Naive thymus-derived CD4-positive, alpha-beta T cell (primary cell): ENCODE data around the gene TRIM45. TPM values are rescaled to one million over a fixed set of nuclear protein-coding genes. Genes with fewer than 3 reads are reported as not detected.
"Not testable (repeated sequence)": the region's sequence is repeated elsewhere in the genome, so short reads cannot be mapped to it uniquely, and the experiment has no call there.

ENCODE experiments used
- ATAC-seq: fragments of 150-1000 bp; cut with Tn5 transposase; 2 replicates; pipeline ENCODE4 v1.10.0; 2021; ENCODE audit warnings: mild to moderate bottlenecking, moderate library complexity
- CTCF ChIA-PET: fragments of 350-600 bp; sonication (Branson Sonifier 250); formaldehyde crosslinking; loops from one replicate; lab custom pipeline; 2021; ENCODE audit warnings: antibody characterized with exemption; lab: Charles Lee
- POLR2A ChIA-PET: fragments of 350-600 bp; sonication (Branson Sonifier 250); formaldehyde crosslinking; loops from one replicate; lab custom pipeline; 2021; ENCODE audit warnings: antibody characterized with exemption, inconsistent platforms; lab: Charles Lee
- DNase-seq, 9 donors: peaks; one replicate each; pipeline versions ENCODE4 v3.0.0 to v3.0.0-alpha.2; 2020 to 2022; ENCODE audit warnings: mixed read lengths in 1 of 9
- H3K27ac ChIP-seq: one replicate; pipeline ENCODE4 v1.7.0; 2013; ENCODE audit warnings: mild to moderate bottlenecking, low read depth, low read length, moderate library complexity
- H3K27me3 ChIP-seq, 2 donors: one replicate each; pipeline ENCODE4 v1.7.0; 2013; ENCODE audit warnings: low read length in 2 of 2, mild to moderate bottlenecking in 2 of 2, moderate library complexity in 2 of 2; ENCODE audit not compliant: control insufficient read depth in 2 of 2, insufficient read depth in 2 of 2
- H3K36me3 ChIP-seq, 3 experiments: 1 replicate in 2 of 3; 2 replicates in 1 of 3; pipeline ENCODE4 v1.7.0; 2013; ENCODE audit warnings: low read length in 3 of 3, mild to moderate bottlenecking in 3 of 3, moderate library complexity in 1 of 3; ENCODE audit not compliant: insufficient read depth in 3 of 3, control insufficient read depth in 2 of 3
- H3K4me1 ChIP-seq, 2 donors: one replicate each; pipeline ENCODE4 v1.7.0; 2013; ENCODE audit warnings: low read length in 2 of 2, mild to moderate bottlenecking in 2 of 2, moderate library complexity in 1 of 2; ENCODE audit not compliant: control insufficient read depth in 2 of 2, insufficient read depth in 2 of 2
- H3K4me3 ChIP-seq: 2 replicates; pipeline ENCODE4 v1.7.0; 2013; ENCODE audit warnings: mild to moderate bottlenecking, low read length
- H3K9me3 ChIP-seq, 3 experiments: 1 replicate in 2 of 3; 2 replicates in 1 of 3; pipeline ENCODE4 v1.7.0; 2013; ENCODE audit warnings: low read length in 3 of 3; ENCODE audit not compliant: control insufficient read depth in 2 of 3
- H3K27ac Mint-ChIP-seq, 9 donors: one replicate each; pipeline ENCODE4 v1.8.0; 2020 to 2022; ENCODE audit warnings: mixed read lengths in 9 of 9, mild to moderate bottlenecking in 8 of 9, moderate library complexity in 5 of 9, inconsistent platforms in 2 of 9
- H3K27me3 Mint-ChIP-seq, 5 donors: one replicate each; pipeline ENCODE4 v1.8.0; 2021 to 2022; ENCODE audit warnings: mixed read lengths in 5 of 5, mild to moderate bottlenecking in 1 of 5
- H3K36me3 Mint-ChIP-seq, 5 donors: one replicate each; pipeline ENCODE4 v1.8.0; 2020 to 2022; ENCODE audit warnings: mixed read lengths in 5 of 5, mild to moderate bottlenecking in 3 of 5, inconsistent platforms in 1 of 5
- H3K4me1 Mint-ChIP-seq, 7 donors: one replicate each; pipeline ENCODE4 v1.8.0; 2020 to 2022; ENCODE audit warnings: mixed read lengths in 7 of 7, mild to moderate bottlenecking in 3 of 7, inconsistent platforms in 1 of 7
- H3K4me3 Mint-ChIP-seq, 10 donors: one replicate each; pipeline ENCODE4 v1.8.0; 2020 to 2022; ENCODE audit warnings: mild to moderate bottlenecking in 10 of 10, mixed read lengths in 10 of 10, moderate library complexity in 6 of 10, inconsistent platforms in 2 of 10
- H3K9me3 Mint-ChIP-seq, 11 donors: one replicate each; pipeline ENCODE4 v1.8.0; 2020 to 2022; ENCODE audit warnings: mixed read lengths in 11 of 11, mild to moderate bottlenecking in 4 of 11, inconsistent platforms in 1 of 11, moderate library complexity in 1 of 11
- intact Hi-C, 2 donors: fragments of 100-400 bp; cut with micrococcal nuclease; formaldehyde crosslinking; loops; one replicate each; pipeline ENCODE4 v1.15.1; 2023
- polyA plus RNA-seq, 2 donors: library from polyadenylated mRNA; unstranded; fragments of 300-500 nt; fragmentation: Illumina TruSeq; gene quantifications; one replicate each; pipeline ENCODE4 v1.2.3, GENCODE V29; 2021
- total RNA-seq, 6 experiments: library from RNA in 5 of 6; stranded (reverse) in 5 of 6; gene quantifications; 1 replicate in 5 of 6; 2 replicates in 1 of 6; pipeline ENCODE4 v1.2.3 and lab custom pipeline; 2021 to 2026

The TRIM45 gene
- total and polyA plus RNA-seq, 7 experiments from 2014 or later = 0.24 to 0.94 (median 0.38) TPM; not detected in 3

GRCh38 chr1:117107364-117107763, 14.2 kb downstream of the TRIM45 start:
- H3K4me1 ChIP-seq = no peaks in the 10 kb centered on the region
- Mint-ChIP-seq H3K27me3 (no peaks in the 10 kb centered on the region), H3K27ac (no peak overlapping the region), H3K36me3 (peaks cover 0 to 48% (median 21%) of the 10 kb centered on the region in 5 donors), H3K9me3 (peaks cover 0 to 4% (median 0%) of the 10 kb centered on the region in 11 donors), H3K4me1 (peaks cover 0 to 5% (median 0%) of the 10 kb centered on the region in 7 donors), H3K4me3 (no peak overlapping the region)
- no peak overlapping the region for H3K4me3 ChIP-seq
- no peaks in the 10 kb centered on the region for H3K27me3 ChIP-seq
- intact Hi-C loops = no loop called here
- POLR2A ChIA-PET = no interaction called here
- H3K9me3 ChIP-seq = no peaks in the 10 kb centered on the region
- ATAC-seq (no peak), DNase-seq (no peak)
- H3K36me3 ChIP-seq = no peaks in the 10 kb centered on the region
- no peak overlapping the region for H3K27ac ChIP-seq
- CTCF ChIA-PET = no interaction called here

- no peaks in the 10 kb centered on the region for H3K4me1 ChIP-seq
- no peak overlapping the region for H3K27ac Mint-ChIP-seq
- no peaks in the 10 kb centered on the region for H3K27me3 Mint-ChIP-seq
- ATAC-seq (no peak), DNase-seq (no peak)
- H3K4me3 ChIP-seq = no peak overlapping the region
- no peak overlapping the region for H3K4me3 Mint-ChIP-seq
- intact Hi-C loops = no loop called here
- no peaks in the 10 kb centered on the region for H3K27me3 ChIP-seq
- H3K9me3 Mint-ChIP-seq = peaks cover 0 to 4% (median 0%) of the 10 kb centered on the region in 11 donors
- H3K9me3 ChIP-seq = no peaks in the 10 kb centered on the region
- ChIA-PET CTCF (no interaction called here), POLR2A (interaction anchor here (0.7 kb wide), 1 partner anchor 229 kb away, joined by 3 read pairs; no protein-coding TSS in a partner anchor)
- H3K36me3 Mint-ChIP-seq = peaks cover 5 to 52% (median 25%) of the 10 kb centered on the region in 5 donors
- H3K36me3 ChIP-seq = peaks cover 0 to 8% (median 0%) of the 10 kb centered on the region in 3 experiments
- no peak overlapping the region for H3K27ac ChIP-seq
- H3K4me1 Mint-ChIP-seq = peaks cover 0 to 5% (median 0%) of the 10 kb centered on the region in 7 donors
Observed at GRCh38 chr1:117106478-117106877, 15.1 kb downstream of the TRIM45 start.

GRCh38 chr1:117105722-117106121, 15.8 kb downstream of the TRIM45 start:
- Histone ChIP-seq H3K27ac (no peak overlapping the region), H3K4me3 (no peak overlapping the region), H3K9me3 (no peaks in the 10 kb centered on the region), H3K36me3 (peaks cover 0 to 11% (median 0%) of the 10 kb centered on the region in 3 experiments), H3K27me3 (no peaks in the 10 kb centered on the region), H3K4me1 (no peaks in the 10 kb centered on the region)
- POLR2A ChIA-PET = no interaction called here
- CTCF ChIA-PET = no interaction called here
- Mint-ChIP-seq H3K27ac (no peak overlapping the region), H3K9me3 (peaks cover 0 to 4% (median 0%) of the 10 kb centered on the region in 11 donors), H3K36me3 (peaks cover 6 to 52% (median 30%) of the 10 kb centered on the region in 5 donors), H3K4me1 (peaks cover 0 to 5% (median 0%) of the 10 kb centered on the region in 7 donors), H3K4me3 (no peak overlapping the region), H3K27me3 (no peaks in the 10 kb centered on the region)
- intact Hi-C loops = no loop called here
- DNase-seq (no peak), ATAC-seq (no peak)

- peaks cover 0 to 5% (median 0%) of the 10 kb centered on the region in 7 donors for H3K4me1 Mint-ChIP-seq
- H3K27ac ChIP-seq = no peak overlapping the region
- peaks cover 0 to 15% (median 0%) of the 10 kb centered on the region in 3 experiments for H3K36me3 ChIP-seq
- no peak overlapping the region for H3K4me3 Mint-ChIP-seq
- H3K9me3 Mint-ChIP-seq = peaks cover 0 to 4% (median 0%) of the 10 kb centered on the region in 11 donors
- no peak for ATAC-seq
- DNase-seq = no peak
- H3K27me3 Mint-ChIP-seq = no peaks in the 10 kb centered on the region
- no peaks in the 10 kb centered on the region for H3K9me3 ChIP-seq
- intact Hi-C loops = no loop called here
- peaks cover 12 to 59% (median 38%) of the 10 kb centered on the region in 5 donors for H3K36me3 Mint-ChIP-seq
- H3K27me3 ChIP-seq = no peaks in the 10 kb centered on the region
- CTCF ChIA-PET = no interaction called here
- H3K4me3 ChIP-seq = no peak overlapping the region
- H3K4me1 ChIP-seq = no peaks in the 10 kb centered on the region
- POLR2A ChIA-PET = no interaction called here
- H3K27ac Mint-ChIP-seq = no peak overlapping the region
Observed at GRCh38 chr1:117104986-117105385, 16.6 kb downstream of the TRIM45 start.

GRCh38 chr1:117101858-117102257, 19.7 kb downstream of the TRIM45 start:
- intact Hi-C loops, H3K27me3 Mint-ChIP-seq, H3K4me1 Mint-ChIP-seq, H3K27me3 ChIP-seq, H3K4me3 Mint-ChIP-seq, H3K27ac Mint-ChIP-seq, ATAC-seq, H3K4me1 ChIP-seq, DNase-seq, H3K27ac ChIP-seq, H3K9me3 ChIP-seq, H3K9me3 Mint-ChIP-seq, CTCF ChIA-PET, H3K4me3 ChIP-seq: not testable (repeated sequence)
- POLR2A ChIA-PET = interaction anchor here (0.9 kb wide), 1 partner anchor 42 kb away, joined by 3 read pairs; the partner anchor contains the start of gene TTF2
- H3K36me3 Mint-ChIP-seq = peaks cover 20 to 65% (median 54%) of the 10 kb centered on the region in 5 donors
- H3K36me3 ChIP-seq = peaks cover 0 to 42% (median 0%) of the 10 kb centered on the region in 3 experiments

- H3K27me3 Mint-ChIP-seq = no peaks in the 10 kb centered on the region
- peak overlapping the region in 1 of 9 donors; percentile 15 for H3K27ac Mint-ChIP-seq
- no peaks in the 10 kb centered on the region for H3K9me3 ChIP-seq
- DNase-seq (no peak), ATAC-seq (no peak)
- H3K27ac ChIP-seq = no peak overlapping the region
- no peak overlapping the region for H3K4me3 Mint-ChIP-seq
- intact Hi-C loops = no loop called here
- H3K4me1 Mint-ChIP-seq = no peaks in the 10 kb centered on the region
- peaks cover 0 to 47% (median 0%) of the 10 kb centered on the region in 3 experiments for H3K36me3 ChIP-seq
- H3K27me3 ChIP-seq = no peaks in the 10 kb centered on the region
- no peaks in the 10 kb centered on the region for H3K9me3 Mint-ChIP-seq
- H3K36me3 Mint-ChIP-seq = peaks cover 25 to 70% (median 53%) of the 10 kb centered on the region in 5 donors
- no peaks in the 10 kb centered on the region for H3K4me1 ChIP-seq
- POLR2A ChIA-PET = interaction anchor here (0.9 kb wide), 1 partner anchor 41 kb away, joined by 3 read pairs; the partner anchor contains the start of gene TTF2
- H3K4me3 ChIP-seq = no peak overlapping the region
- CTCF ChIA-PET = no interaction called here
Observed at GRCh38 chr1:117101334-117101733, 20.2 kb downstream of the TRIM45 start.
